Measurements from ENCODE around the gene DIP2B. TPM values are rescaled to one million over a fixed set of nuclear protein-coding genes. Genes with fewer than 3 reads are reported as not detected.

Gene DIP2B
- polyA plus RNA-seq, 3 donors: 23.1 to 24.1 (median 23.4) TPM

GRCh38 chr12:50708631-50709030 is 203.8 kb downstream of the DIP2B start:
- DNase-seq (ENCODE audit: low read depth in 3 of 3, low spot score in 2 of 3): no peak

GRCh38 chr12:50711121-50711520 is 206.3 kb downstream of the DIP2B start:
- DNase-seq (ENCODE audit: low read depth in 3 of 3, low spot score in 2 of 3): no peak

GRCh38 chr12:50715174-50715573 is 210.4 kb downstream of the DIP2B start:
- DNase-seq (ENCODE audit: low read depth in 3 of 3, low spot score in 2 of 3): no peak

GRCh38 chr12:50718760-50719159 is 214.0 kb downstream of the DIP2B start:
- no peak for DNase-seq (ENCODE audit: low read depth in 3 of 3, low spot score in 2 of 3)

GRCh38 chr12:50720085-50720484 is 215.3 kb downstream of the DIP2B start:
- no peak for DNase-seq (ENCODE audit: low read depth in 3 of 3, low spot score in 2 of 3)

- DNase-seq (ENCODE audit: low read depth in 3 of 3, low spot score in 2 of 3): no peak
Observed at GRCh38 chr12:50720501-50720900, 215.7 kb downstream of the DIP2B start.

GRCh38 chr12:50723865-50724264 is 219.1 kb downstream of the DIP2B start:
- DNase-seq (ENCODE audit: low read depth in 3 of 3, low spot score in 2 of 3): no peak

- DNase-seq (ENCODE audit: low read depth in 3 of 3, low spot score in 2 of 3): no peak
Observed at GRCh38 chr12:50725011-50725942, 220.5 kb downstream of the DIP2B start.

GRCh38 chr12:50727466-50727865 is 222.7 kb downstream of the DIP2B start:
- DNase-seq (ENCODE audit: low read depth in 3 of 3, low spot score in 2 of 3): no peak

- no peak for DNase-seq (ENCODE audit: low read depth in 3 of 3, low spot score in 2 of 3)
Observed at GRCh38 chr12:50728417-50728816, 223.6 kb downstream of the DIP2B start.

- DNase-seq (ENCODE audit: low read depth in 3 of 3, low spot score in 2 of 3): no peak
Observed at GRCh38 chr12:50728841-50729240, 224.1 kb downstream of the DIP2B start.

- no peak for DNase-seq (ENCODE audit: low read depth in 3 of 3, low spot score in 2 of 3)
Observed at GRCh38 chr12:50732591-50732990, 227.8 kb downstream of the DIP2B start.

- DNase-seq (ENCODE audit: low read depth in 3 of 3, low spot score in 2 of 3): no peak
Observed at GRCh38 chr12:50733706-50734105, 228.9 kb downstream of the DIP2B start.

GRCh38 chr12:50734409-50735263 is 229.9 kb downstream of the DIP2B start:
- peak in 2 of 3 donors; percentile 7 to 16 for DNase-seq (ENCODE audit: low read depth in 3 of 3, low spot score in 2 of 3)

- no peak for DNase-seq (ENCODE audit: low read depth in 3 of 3, low spot score in 2 of 3)
Observed at GRCh38 chr12:50739611-50740010, 234.8 kb downstream of the DIP2B start.

- no peak for DNase-seq (ENCODE audit: low read depth in 3 of 3, low spot score in 2 of 3)
Observed at GRCh38 chr12:50740307-50740706, 235.5 kb downstream of the DIP2B start.

- DNase-seq (ENCODE audit: low read depth in 3 of 3, low spot score in 2 of 3): no peak
Observed at GRCh38 chr12:50742776-50743175, 238.0 kb downstream of the DIP2B start.

GRCh38 chr12:50745861-50746260 is 241.1 kb downstream of the DIP2B start:
- DNase-seq (ENCODE audit: low read depth in 3 of 3, low spot score in 2 of 3): no peak

- DNase-seq (ENCODE audit: low read depth in 3 of 3, low spot score in 2 of 3): no peak
Observed at GRCh38 chr12:50746431-50746830, 241.6 kb downstream of the DIP2B start.

- no peak for DNase-seq (ENCODE audit: low read depth in 3 of 3, low spot score in 2 of 3)
Observed at GRCh38 chr12:50747817-50748216, 243.0 kb downstream of the DIP2B start.

- DNase-seq (ENCODE audit: low read depth in 3 of 3, low spot score in 2 of 3): no peak
Observed at GRCh38 chr12:50749459-50749882, 244.7 kb downstream of the DIP2B start.
